ENCODE measurements around the gene FMN1.

Gene FMN1

GRCh38 chr15:33095641-33096040 is 98.9 kb downstream of the FMN1 start:
- Histone ChIP-seq H3K27ac (ENCODE audit: low read length) (no peak overlapping the region), H3K36me3 (ENCODE audit: control insufficient read depth, insufficient read depth, low read length) (no peaks in the 10 kb centered on the region), H3K27me3 (ENCODE audit: control insufficient read depth, insufficient read depth, low read length) (no peaks in the 10 kb centered on the region), H3K4me1 (ENCODE audit: control insufficient read depth, insufficient read depth, low read length) (no peaks in the 10 kb centered on the region), H3K4me3 (ENCODE audit: low read length) (no peak overlapping the region), H3K9me3 (ENCODE audit: control insufficient read depth, insufficient read depth, low read length) (no peaks in the 10 kb centered on the region)
- no peak for DNase-seq (ENCODE audit: low read depth, low spot score)
- no CpG with 5 or more reads among the region's 2 CpGs for whole genome bisulfite sequencing (ENCODE audit: insufficient coverage, insufficient read length)

- no peaks in the 10 kb centered on the region for H3K9me3 ChIP-seq (ENCODE audit: control insufficient read depth, insufficient read depth, low read length)
- no peak overlapping the region for H3K27ac ChIP-seq (ENCODE audit: low read length)
- no peak for DNase-seq (ENCODE audit: low read depth, low spot score)
- H3K4me3 ChIP-seq (ENCODE audit: low read length) = no peak overlapping the region
- H3K27me3 ChIP-seq (ENCODE audit: control insufficient read depth, insufficient read depth, low read length) = no peaks in the 10 kb centered on the region
- WGBS (ENCODE audit: insufficient coverage, insufficient read length) = no CpG with 5 or more reads among the region's 2 CpGs
- no peaks in the 10 kb centered on the region for H3K4me1 ChIP-seq (ENCODE audit: control insufficient read depth, insufficient read depth, low read length)
- H3K36me3 ChIP-seq (ENCODE audit: control insufficient read depth, insufficient read depth, low read length) = no peaks in the 10 kb centered on the region
Measured at GRCh38 chr15:33094336-33094735, 100.2 kb downstream of the FMN1 start.

- DNase-seq (ENCODE audit: low read depth, low spot score) = no peak
- H3K9me3 ChIP-seq (ENCODE audit: control insufficient read depth, insufficient read depth, low read length) = no peaks in the 10 kb centered on the region
- no peaks in the 10 kb centered on the region for H3K27me3 ChIP-seq (ENCODE audit: control insufficient read depth, insufficient read depth, low read length)
- no peak overlapping the region for H3K27ac ChIP-seq (ENCODE audit: low read length)
- no peaks in the 10 kb centered on the region for H3K36me3 ChIP-seq (ENCODE audit: control insufficient read depth, insufficient read depth, low read length)
- H3K4me3 ChIP-seq (ENCODE audit: low read length) = no peak overlapping the region
- no CpG with 5 or more reads among the region's 2 CpGs for WGBS (ENCODE audit: insufficient coverage, insufficient read length)
- no peaks in the 10 kb centered on the region for H3K4me1 ChIP-seq (ENCODE audit: control insufficient read depth, insufficient read depth, low read length)
Measured at GRCh38 chr15:33093222-33093621, 101.3 kb downstream of the FMN1 start.

GRCh38 chr15:33091983-33092693 is 102.4 kb downstream of the FMN1 start:
- Histone ChIP-seq H3K4me1 (ENCODE audit: control insufficient read depth, insufficient read depth, low read length) (no peaks in the 10 kb centered on the region), H3K36me3 (ENCODE audit: control insufficient read depth, insufficient read depth, low read length) (no peaks in the 10 kb centered on the region), H3K4me3 (ENCODE audit: low read length) (no peak overlapping the region), H3K27me3 (ENCODE audit: control insufficient read depth, insufficient read depth, low read length) (no peaks in the 10 kb centered on the region), H3K9me3 (ENCODE audit: control insufficient read depth, insufficient read depth, low read length) (no peaks in the 10 kb centered on the region), H3K27ac (ENCODE audit: low read length) (no peak overlapping the region)
- WGBS (ENCODE audit: insufficient coverage, insufficient read length) = no CpG with 5 or more reads among the region's 15 CpGs
- no peak for DNase-seq (ENCODE audit: low read depth, low spot score)

- Histone ChIP-seq H3K27ac (ENCODE audit: low read length) (no peak overlapping the region), H3K36me3 (ENCODE audit: control insufficient read depth, insufficient read depth, low read length) (no peaks in the 10 kb centered on the region), H3K27me3 (ENCODE audit: control insufficient read depth, insufficient read depth, low read length) (no peaks in the 10 kb centered on the region), H3K4me3 (ENCODE audit: low read length) (no peak overlapping the region), H3K4me1 (ENCODE audit: control insufficient read depth, insufficient read depth, low read length) (no peaks in the 10 kb centered on the region), H3K9me3 (ENCODE audit: control insufficient read depth, insufficient read depth, low read length) (no peaks in the 10 kb centered on the region)
- WGBS (ENCODE audit: insufficient coverage, insufficient read length) = no CpG with 5 or more reads among the region's 5 CpGs
- DNase-seq (ENCODE audit: low read depth, low spot score) = no peak
Measured at GRCh38 chr15:33089878-33090757, 104.4 kb downstream of the FMN1 start.

- Histone ChIP-seq H3K9me3 (ENCODE audit: control insufficient read depth, insufficient read depth, low read length) (no peaks in the 10 kb centered on the region), H3K36me3 (ENCODE audit: control insufficient read depth, insufficient read depth, low read length) (no peaks in the 10 kb centered on the region), H3K27me3 (ENCODE audit: control insufficient read depth, insufficient read depth, low read length) (no peaks in the 10 kb centered on the region), H3K27ac (ENCODE audit: low read length) (no peak overlapping the region), H3K4me1 (ENCODE audit: control insufficient read depth, insufficient read depth, low read length) (no peaks in the 10 kb centered on the region), H3K4me3 (ENCODE audit: low read length) (no peak overlapping the region)
- 100% methylated on average over 1 of the region's 7 CpGs for WGBS (ENCODE audit: insufficient coverage, insufficient read length)
- no peak for DNase-seq (ENCODE audit: low read depth, low spot score)
Measured at GRCh38 chr15:33089165-33089877, 105.2 kb downstream of the FMN1 start.

GRCh38 chr15:33086500-33087121 is 107.9 kb downstream of the FMN1 start:
- H3K4me3 ChIP-seq (ENCODE audit: low read length) = no peak overlapping the region
- no peak for DNase-seq (ENCODE audit: low read depth, low spot score)
- H3K27ac ChIP-seq (ENCODE audit: low read length) = no peak overlapping the region
- H3K9me3 ChIP-seq (ENCODE audit: control insufficient read depth, insufficient read depth, low read length) = no peaks in the 10 kb centered on the region
- no peaks in the 10 kb centered on the region for H3K36me3 ChIP-seq (ENCODE audit: control insufficient read depth, insufficient read depth, low read length)
- no peaks in the 10 kb centered on the region for H3K27me3 ChIP-seq (ENCODE audit: control insufficient read depth, insufficient read depth, low read length)
- no peaks in the 10 kb centered on the region for H3K4me1 ChIP-seq (ENCODE audit: control insufficient read depth, insufficient read depth, low read length)
- no CpG with 5 or more reads among the region's 4 CpGs for WGBS (ENCODE audit: insufficient coverage, insufficient read length)

GRCh38 chr15:33084661-33085060 is 109.9 kb downstream of the FMN1 start:
- Histone ChIP-seq H3K27ac (ENCODE audit: low read length) (no peak overlapping the region), H3K4me3 (ENCODE audit: low read length) (no peak overlapping the region), H3K27me3 (ENCODE audit: control insufficient read depth, insufficient read depth, low read length) (no peaks in the 10 kb centered on the region), H3K36me3 (ENCODE audit: control insufficient read depth, insufficient read depth, low read length) (no peaks in the 10 kb centered on the region), H3K4me1 (ENCODE audit: control insufficient read depth, insufficient read depth, low read length) (no peaks in the 10 kb centered on the region), H3K9me3 (ENCODE audit: control insufficient read depth, insufficient read depth, low read length) (no peaks in the 10 kb centered on the region)
- WGBS (ENCODE audit: insufficient coverage, insufficient read length) = no CpG with 5 or more reads among the region's 4 CpGs
- no peak for DNase-seq (ENCODE audit: low read depth, low spot score)

GRCh38 chr15:33083232-33084081 is 111.1 kb downstream of the FMN1 start:
- no peak overlapping the region for H3K4me3 ChIP-seq (ENCODE audit: low read length)
- no CpG with 5 or more reads among the region's 6 CpGs for WGBS (ENCODE audit: insufficient coverage, insufficient read length)
- no peak for DNase-seq (ENCODE audit: low read depth, low spot score)
- no peaks in the 10 kb centered on the region for H3K36me3 ChIP-seq (ENCODE audit: control insufficient read depth, insufficient read depth, low read length)
- no peaks in the 10 kb centered on the region for H3K4me1 ChIP-seq (ENCODE audit: control insufficient read depth, insufficient read depth, low read length)
- H3K27ac ChIP-seq (ENCODE audit: low read length) = no peak overlapping the region
- H3K9me3 ChIP-seq (ENCODE audit: control insufficient read depth, insufficient read depth, low read length) = no peaks in the 10 kb centered on the region
- no peaks in the 10 kb centered on the region for H3K27me3 ChIP-seq (ENCODE audit: control insufficient read depth, insufficient read depth, low read length)
